ENCODE measurements around the gene FAM118B.

FAM118B gene

GRCh38 chr11:126186708-126187529 lies 24.7 kb upstream of the FAM118B start:
- DNase-seq (ENCODE audit: low spot score) = peak; percentile 25

DNA sequence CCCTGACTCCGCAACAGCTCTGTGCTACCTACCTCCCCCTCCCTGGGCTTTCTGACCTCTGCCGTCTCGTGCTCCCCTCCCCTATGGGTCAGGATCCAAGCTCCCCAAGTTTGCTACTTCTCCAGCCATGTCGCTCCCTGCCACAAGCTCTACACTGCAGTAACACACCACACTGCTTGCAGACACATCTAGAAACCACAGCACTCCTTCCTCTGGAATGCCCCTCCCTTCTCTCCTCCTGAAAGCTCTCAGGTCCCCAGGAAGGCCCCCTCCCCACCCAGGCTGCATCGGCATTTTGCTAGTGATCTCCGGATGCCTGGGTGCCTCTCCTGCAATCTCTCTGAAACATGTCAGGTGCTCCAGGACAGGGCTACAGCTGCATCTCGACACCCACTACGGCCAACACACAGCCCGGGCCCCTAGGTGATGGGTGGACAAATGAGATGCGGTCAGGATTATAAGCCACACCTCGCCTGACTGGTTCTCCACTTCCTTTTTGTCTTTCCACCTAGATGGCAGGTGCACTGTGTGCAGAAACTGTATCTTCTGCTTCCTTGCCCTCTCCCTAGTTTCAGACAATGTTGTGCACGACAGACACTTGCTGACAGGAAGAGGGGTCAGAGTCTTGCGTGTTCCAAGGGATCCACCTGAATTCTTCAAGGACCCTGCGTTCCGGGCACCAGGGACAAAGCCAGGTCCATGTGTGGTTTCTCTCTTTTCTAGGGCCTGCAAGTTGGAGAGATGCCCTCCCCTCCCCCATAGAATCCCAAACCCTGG lies 23.1 kb upstream of the FAM118B start:
- no peak for DNase-seq (ENCODE audit: low spot score)

DNA sequence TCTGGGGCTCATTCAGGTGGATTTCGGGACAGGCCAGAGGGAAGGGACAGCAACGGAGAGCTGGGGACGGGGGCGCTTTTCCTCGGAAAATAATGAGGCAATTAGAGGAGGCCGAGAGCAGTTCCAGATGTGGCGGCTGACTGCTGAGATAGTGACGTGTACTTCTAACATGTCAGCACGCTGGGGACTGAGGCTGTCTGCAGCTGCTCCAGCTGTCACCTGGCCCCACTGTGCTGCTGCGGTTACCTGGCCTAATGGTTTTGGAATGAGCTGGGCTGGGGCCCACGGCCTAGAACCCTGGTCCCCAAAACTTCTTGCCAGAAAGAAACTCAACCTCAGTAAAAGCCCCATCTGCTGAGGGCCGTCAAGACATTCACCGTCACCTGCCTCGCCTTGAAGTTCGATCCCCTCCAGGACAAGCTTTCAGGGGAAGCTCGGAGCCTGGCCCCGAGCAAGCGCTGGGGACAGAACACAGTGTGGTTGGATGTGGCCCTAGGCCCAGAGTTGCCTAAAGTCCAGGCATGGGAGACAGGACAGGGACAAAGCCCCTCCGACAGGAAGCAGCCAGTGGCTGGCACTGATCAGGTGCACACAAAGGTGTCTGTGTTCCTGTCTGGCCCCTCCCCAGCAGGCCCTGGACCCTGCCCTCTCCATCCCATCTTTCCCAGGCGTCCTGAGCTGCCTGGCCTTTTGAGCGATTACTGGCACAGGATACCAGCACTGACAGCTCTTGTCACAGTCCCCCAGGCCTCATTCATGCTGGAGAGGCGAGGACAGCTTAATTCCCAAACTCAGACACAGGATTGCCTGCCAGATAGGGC lies 22.3 kb upstream of the FAM118B start:
- no peak for DNase-seq (ENCODE audit: low spot score)

DNA sequence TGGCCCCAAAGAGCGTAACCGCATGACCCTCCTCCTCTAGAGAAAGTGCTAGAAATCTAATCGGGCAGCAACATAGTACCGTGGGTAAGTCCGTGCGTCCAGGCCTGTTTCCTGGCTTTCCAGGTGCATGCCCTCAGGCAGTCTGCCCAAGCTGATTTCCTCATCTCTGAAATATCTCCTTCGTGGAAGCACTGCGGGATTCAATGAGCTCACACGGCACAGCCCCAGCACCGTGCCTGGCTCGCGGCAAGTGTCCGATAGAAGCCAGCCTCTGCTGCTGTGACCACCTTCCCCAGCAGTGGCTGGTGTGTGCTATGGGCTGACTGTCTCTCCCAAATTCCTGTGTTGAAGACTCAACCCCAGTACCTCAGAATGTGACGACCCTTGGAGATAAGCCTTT lies 20.8 kb upstream of the FAM118B start:
- no peak for DNase-seq (ENCODE audit: low spot score)

DNA sequence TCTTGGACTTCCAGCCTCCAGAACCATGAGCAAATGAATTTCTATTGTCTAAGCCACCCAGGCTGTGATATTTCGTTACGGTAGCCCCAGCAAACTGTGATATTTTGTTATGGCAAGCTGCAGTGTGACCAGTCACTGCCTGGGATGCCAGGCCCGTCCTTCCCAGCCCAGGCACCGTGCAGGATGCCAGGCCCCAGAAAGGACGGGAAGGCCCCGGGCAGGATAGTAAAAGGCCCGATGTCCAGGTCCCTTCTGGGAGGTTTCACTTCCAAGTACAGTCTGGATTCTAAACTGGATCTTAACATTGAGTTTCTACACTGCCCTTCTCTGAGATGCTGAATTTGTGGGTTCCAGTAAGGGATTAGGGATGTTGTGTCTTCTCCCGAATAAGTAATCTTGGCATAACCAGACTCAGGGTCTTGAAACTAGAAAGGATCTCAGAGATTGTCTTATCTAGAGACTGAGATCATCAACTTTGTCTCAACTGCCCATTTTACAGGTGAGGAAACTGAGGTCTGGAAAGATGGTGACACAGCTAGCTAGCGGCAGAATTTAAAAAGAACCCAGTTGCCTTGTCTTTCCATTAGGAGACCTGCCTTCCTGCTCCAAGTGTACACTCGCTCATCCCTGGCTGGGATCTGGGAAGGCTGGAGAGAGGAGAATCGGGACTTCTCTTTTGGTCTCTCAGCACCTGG lies 20.1 kb upstream of the FAM118B start:
- DNase-seq (ENCODE audit: low spot score) = no peak

- DNase-seq (ENCODE audit: low spot score) = no peak
These were observed 19.2 kb upstream of the FAM118B start for GRCh38 chr11:126192361-126192760.

- DNase-seq (ENCODE audit: low spot score) = no peak
These were observed 18.5 kb upstream of the FAM118B start for GRCh38 chr11:126193038-126193478.

DNA sequence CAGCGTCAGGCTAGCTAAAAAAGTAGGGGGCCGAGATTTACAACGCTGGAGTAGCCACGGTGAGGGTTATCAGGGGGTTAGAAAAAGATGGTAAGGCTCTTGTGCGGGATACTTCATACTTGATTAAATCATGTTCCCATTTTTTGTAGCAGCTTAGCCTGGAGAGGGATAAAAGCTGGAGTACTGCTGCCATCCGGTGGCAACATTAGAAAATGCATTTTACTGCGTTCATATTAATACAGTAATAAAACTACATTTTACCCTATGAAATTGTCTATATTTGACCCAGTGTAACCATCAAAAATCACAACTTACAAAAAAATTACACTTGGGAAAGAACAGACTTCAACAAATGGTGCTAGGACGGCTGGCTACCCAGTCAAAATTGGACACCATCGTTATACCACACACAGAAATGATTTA lies 17.4 kb upstream of the FAM118B start:
- peak; percentile 70 for DNase-seq (ENCODE audit: low spot score)

GRCh38 chr11:126195119-126195518 lies 16.5 kb upstream of the FAM118B start:
- DNase-seq (ENCODE audit: low spot score) = no peak

DNA sequence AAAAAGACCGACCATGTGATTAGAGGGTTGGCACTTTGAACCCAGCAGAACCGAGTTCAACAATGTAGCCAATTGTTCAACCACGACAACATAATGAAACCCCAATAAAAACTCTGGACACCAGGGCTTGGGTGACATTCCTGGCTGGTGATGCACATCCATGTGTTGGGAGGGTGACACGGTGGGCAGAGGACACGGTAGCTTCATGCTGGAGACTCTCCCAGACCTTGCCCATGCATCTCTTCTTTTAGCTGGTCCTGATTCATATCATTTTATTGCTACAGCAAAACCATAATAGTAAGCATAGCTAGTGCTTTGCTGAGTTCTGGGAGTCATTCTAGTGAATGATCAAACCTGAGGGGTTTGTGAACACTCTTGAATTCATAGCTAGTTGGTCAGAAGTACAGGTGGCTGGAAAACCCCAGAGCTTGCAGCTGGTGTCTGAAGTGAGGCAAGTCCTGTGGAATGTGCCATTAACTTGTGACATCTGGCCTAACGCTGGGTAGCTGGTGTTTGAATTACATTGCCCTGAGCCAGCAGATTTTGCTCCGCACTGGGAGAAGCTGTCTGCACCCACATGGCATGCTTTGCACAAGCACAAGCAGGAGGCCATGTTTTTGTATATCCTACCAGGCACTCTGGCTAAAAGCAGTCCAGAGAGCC lies 14.2 kb upstream of the FAM118B start:
- DNase-seq (ENCODE audit: low spot score) = peak; percentile 20

GRCh38 chr11:126198648-126199047 lies 12.9 kb upstream of the FAM118B start:
- DNase-seq (ENCODE audit: low spot score) = no peak

DNA sequence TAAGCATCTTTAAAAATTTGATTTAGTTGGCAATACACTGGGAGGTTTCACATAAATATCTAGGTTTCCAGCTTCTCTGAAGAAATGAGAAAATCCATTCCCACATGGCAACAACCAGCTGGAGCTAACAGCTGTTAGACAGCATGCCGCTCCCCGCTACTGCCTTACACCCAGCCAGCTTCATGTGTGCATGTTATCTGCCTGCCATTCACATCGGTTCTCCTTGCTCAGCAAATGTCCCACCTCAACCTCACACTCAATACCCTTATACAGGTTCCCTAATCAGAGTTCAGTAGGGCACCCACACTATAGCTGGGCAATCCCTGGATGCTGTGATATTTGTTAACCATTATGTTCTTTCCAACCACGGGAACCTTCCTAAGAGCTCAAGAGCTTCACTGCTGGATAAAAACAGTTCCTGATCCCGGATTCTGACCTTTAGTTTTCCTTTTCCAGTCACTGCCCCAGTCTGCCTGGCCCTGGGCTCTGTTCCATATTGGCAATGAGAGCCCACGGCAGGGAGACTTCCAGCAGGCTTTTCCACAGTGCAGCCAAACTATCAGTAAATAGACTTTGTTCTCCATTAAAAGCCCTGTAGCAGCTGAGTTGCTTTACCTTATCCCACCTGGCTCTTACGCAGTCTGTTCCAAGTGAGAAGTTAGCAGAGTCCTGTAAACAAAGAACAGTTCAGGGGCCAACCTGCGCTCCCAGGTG lies 8.8 kb upstream of the FAM118B start:
- DNase-seq (ENCODE audit: low spot score) = no peak

DNA sequence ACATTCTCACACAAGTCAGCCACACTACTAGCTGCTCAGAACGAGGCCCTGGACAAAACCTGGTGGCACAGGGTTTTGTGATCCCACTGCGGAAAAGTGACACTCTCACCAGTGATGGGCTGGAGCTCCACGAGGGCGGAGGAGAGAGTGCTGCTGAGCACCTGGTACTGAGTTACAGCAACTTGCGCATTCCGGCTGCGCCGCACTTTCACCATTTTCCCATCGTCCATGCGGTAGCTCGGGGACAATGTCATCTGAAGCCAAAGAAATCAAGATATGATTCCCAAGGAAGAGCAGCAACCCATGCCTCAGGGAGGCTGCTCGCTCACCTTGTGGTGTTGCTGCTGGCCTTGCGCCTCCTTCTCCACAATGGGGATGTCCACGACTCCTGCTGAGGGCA lies 6.2 kb upstream of the FAM118B start:
- no peak for DNase-seq (ENCODE audit: low spot score)

DNA sequence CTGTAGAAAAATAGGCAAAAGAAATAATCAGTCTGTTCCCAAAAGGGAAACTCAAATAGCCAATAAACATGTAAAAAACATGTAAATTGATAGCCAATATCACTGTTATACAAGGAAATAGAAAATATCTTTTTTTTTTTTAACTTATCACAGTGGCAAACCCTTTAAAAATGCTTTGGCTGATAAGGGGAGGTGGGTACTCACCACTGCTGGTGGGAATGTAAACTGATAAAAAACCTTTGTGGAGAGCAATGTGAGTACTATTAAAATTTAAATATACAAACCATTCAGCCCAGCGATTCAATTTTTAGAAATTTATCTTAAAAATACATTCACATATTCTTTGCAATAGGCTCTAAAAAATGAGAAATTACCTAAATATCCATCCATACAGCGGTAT lies 3.7 kb upstream of the FAM118B start:
- no peak for DNase-seq (ENCODE audit: low spot score)

GRCh38 chr11:126210871-126211235 lies 729 bp upstream of the FAM118B start:
- DNase-seq (ENCODE audit: low spot score) = no peak

- DNase-seq (ENCODE audit: low spot score) = peak; percentile 33
These were observed 593 bp downstream of the FAM118B start for GRCh38 chr11:126212089-126212660.

GRCh38 chr11:126214441-126214840 lies 2.9 kb downstream of the FAM118B start:
- DNase-seq (ENCODE audit: low spot score) = no peak

DNA sequence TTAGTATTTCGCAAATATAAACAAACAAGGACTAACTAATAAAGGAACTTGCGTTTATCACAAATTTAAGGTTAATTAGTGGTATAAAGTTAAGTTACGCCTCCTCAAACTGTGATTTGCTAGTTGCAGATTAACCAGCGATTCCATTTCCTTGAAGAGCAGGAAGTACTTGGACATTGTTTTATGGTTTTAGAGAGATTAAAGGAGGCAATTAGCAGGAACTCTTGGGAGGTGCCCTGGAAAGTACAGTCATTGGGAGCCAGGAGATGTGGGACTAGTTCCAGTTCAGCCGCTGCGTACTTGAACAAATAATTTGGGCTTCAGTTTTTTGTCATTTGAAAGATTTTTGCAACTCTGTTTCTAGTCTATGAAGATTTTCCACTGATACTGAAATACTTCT lies 3.3 kb downstream of the FAM118B start:
- DNase-seq (ENCODE audit: low spot score) = no peak

DNA sequence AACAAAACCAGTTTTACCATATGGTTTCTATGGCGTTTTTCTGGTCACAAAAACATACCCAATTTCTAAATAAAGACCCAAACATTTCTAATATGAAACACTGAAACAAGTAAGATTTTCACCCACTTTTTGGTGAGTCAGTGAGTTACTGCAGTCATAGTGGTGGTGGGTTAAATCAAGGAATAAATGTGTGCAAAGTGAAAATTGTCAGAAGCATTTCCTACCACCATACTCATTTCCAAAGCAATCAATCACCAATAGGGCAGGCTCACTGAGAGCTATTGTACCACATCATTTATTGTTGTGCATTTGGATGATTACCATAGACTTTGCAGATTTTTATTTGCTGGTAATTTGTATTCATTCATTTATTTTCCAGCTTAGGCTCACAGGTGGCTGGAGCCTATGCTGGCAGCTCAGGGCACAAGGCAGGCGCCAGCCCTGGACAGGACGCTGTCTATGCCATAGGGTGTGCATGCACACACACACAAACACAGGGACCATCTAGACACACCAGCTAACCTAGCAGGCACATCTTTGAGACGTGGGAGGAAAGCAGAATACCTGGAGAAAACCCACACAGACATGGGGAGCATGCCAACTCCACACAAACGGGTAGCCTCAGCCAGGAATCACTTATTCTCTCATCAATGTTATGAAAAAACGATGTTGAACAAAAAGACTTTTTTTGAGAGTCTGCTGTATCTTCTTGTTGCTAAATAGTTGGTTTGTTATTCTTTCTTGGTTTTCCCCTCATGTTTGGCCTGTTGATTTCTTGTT lies 5.1 kb downstream of the FAM118B start:
- DNase-seq (ENCODE audit: low spot score) = no peak

GRCh38 chr11:126217491-126217890 lies 5.9 kb downstream of the FAM118B start:
- DNase-seq (ENCODE audit: low spot score) = no peak

Measured in AG08395 (cell line).